OCI-LY3 (cell line): ENCODE results near the gene SAMD4A.

Experiments used
- H2AFZ ChIP-seq: fragments of 200-600, 300-600 bp; shearing (Covaris generic); 2 replicates; pipeline ENCODE4 v1.6.0; 2014; ENCODE audit warnings: antibody characterized with exemption, low read depth, low read length
- H3K27ac ChIP-seq: fragments of 200-600, 300-600 bp; sonication (generic); 2 replicates; pipeline ENCODE4 v1.5.1; 2014; ENCODE audit warnings: mild to moderate bottlenecking, low read length, moderate library complexity, mixed read lengths
- H3K27me3 ChIP-seq: fragments of 200-600, 300-600 bp; sonication (generic); 2 replicates; pipeline ENCODE4 v1.6.1; 2014; ENCODE audit warnings: low read depth, low read length, mixed read lengths
- H3K36me3 ChIP-seq: fragments of 200-600, 300-600 bp; sonication (generic); replicated peaks from 2 replicates; pipeline ENCODE3; 2014; ENCODE audit warnings: low read depth, low read length, mixed read lengths
- H3K4me1 ChIP-seq: fragments of 300-600, 200-600 bp; sonication (generic); 2 replicates; pipeline ENCODE4 v1.6.1; 2014; ENCODE audit warnings: low read length, mixed read lengths
- H3K4me2 ChIP-seq: fragments of 200-600, 300-600 bp; sonication (generic); 2 replicates; pipeline ENCODE4 v1.6.1; 2014; ENCODE audit warnings: low read length, mixed read lengths
- H3K4me3 ChIP-seq: fragments of 300-600, 200-600 bp; sonication (generic); 2 replicates; pipeline ENCODE4 v1.5.1; 2014; ENCODE audit warnings: antibody characterized with exemption, mild to moderate bottlenecking, low read length, moderate library complexity
- H3K79me2 ChIP-seq: fragments of 300-600, 200-600 bp; shearing (Covaris generic); 2 replicates; pipeline ENCODE4 v1.6.1; 2014; ENCODE audit warnings: mild to moderate bottlenecking, low read length, mixed read lengths
- H3K9ac ChIP-seq: fragments of 300-600, 200-600 bp; shearing (Covaris generic); 2 replicates; pipeline ENCODE4 v1.6.0; 2014; ENCODE audit warnings: mild to moderate bottlenecking, low read length, moderate library complexity
- H3K9me3 ChIP-seq: fragments of 200-600, 300-600 bp; shearing (Covaris generic); 2 replicates; pipeline ENCODE4 v1.6.1; 2014; ENCODE audit warnings: low read length, mixed read lengths; ENCODE audit not compliant: insufficient read depth
- H4K20me1 ChIP-seq: fragments of 200-600, 300-600 bp; sonication (generic); 2 replicates; pipeline ENCODE4 v1.6.1; 2016; ENCODE audit warnings: low read length, mixed read lengths; ENCODE audit not compliant: insufficient read depth
- CTCF ChIP-seq: fragments of 200-600, 300-600 bp; sonication (generic); IDR thresholded peaks from 2 replicates; pipeline ENCODE4 v1.5.1; 2014; ENCODE audit warnings: antibody characterized with exemption, low read length, low read depth
- EZH2phosphoT487 ChIP-seq: fragments of 200-600 bp; shearing (Covaris generic); IDR thresholded peaks from 2 replicates; pipeline ENCODE4 v1.6.1; 2018; ENCODE audit warnings: antibody characterized with exemption, mixed run types, low read depth

The SAMD4A gene

GRCh38 chr14:54789781-54790480 lies 223.0 kb downstream of the SAMD4A start:
- no peak overlapping the region for H3K4me2 ChIP-seq
- no peaks in the 10 kb centered on the region for H3K36me3 ChIP-seq
- H3K27ac ChIP-seq: no peak overlapping the region
- H3K4me3 ChIP-seq: no peak overlapping the region
- no peak overlapping the region for H3K9ac ChIP-seq
- no peaks in the 10 kb centered on the region for H3K79me2 ChIP-seq
- H3K9me3 ChIP-seq: no peaks in the 10 kb centered on the region
- TF ChIP-seq CTCF: no peak
- TF ChIP-seq EZH2phosphoT487: no peak
- H3K4me1 ChIP-seq: peaks cover 9% of the 10 kb centered on the region
- H3K27me3 ChIP-seq: peaks cover 54% of the 10 kb centered on the region
- H4K20me1 ChIP-seq: peaks cover 2% of the 10 kb centered on the region; the same call in 1 of the 2 replicates
- no peak overlapping the region for H2AFZ ChIP-seq

GRCh38 chr14:54791001-54791400 lies 224.1 kb downstream of the SAMD4A start:
- Histone ChIP-seq H3K9me3 (no peaks in the 10 kb centered on the region), H3K27me3 (peaks cover 50% of the 10 kb centered on the region), H3K4me3 (no peak overlapping the region), H4K20me1 (no peaks in the 10 kb centered on the region), H2AFZ (no peak overlapping the region), H3K9ac (no peak overlapping the region), H3K79me2 (no peaks in the 10 kb centered on the region), H3K4me2 (no peak overlapping the region), H3K36me3 (no peaks in the 10 kb centered on the region), H3K4me1 (peaks cover 9% of the 10 kb centered on the region), H3K27ac (no peak overlapping the region)
- TF ChIP-seq CTCF: no peak
- no peak for TF ChIP-seq EZH2phosphoT487

DNA sequence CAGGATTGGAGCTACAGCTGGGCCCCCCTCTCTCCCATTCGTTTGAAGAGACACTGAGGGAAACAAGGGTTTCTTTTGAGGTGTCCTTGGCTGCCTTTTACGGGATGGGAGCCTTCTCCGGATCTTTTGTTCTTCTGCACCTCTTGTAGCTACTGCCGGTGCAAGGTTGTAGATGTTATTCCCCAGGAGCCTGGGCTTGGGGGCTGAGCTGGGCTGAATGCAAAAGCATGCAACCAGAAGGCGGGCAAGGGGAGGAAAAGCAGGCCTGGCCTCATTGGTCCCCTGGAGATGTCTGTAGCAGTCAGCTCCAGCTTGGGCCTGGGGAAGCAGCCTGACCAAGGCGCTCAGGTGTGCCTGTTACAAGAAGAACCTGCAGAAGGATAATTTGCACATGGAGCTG lies 225.4 kb downstream of the SAMD4A start:
- Histone ChIP-seq H3K27me3 (peaks cover 50% of the 10 kb centered on the region), H3K27ac (no peak overlapping the region), H3K9ac (no peak overlapping the region), H3K4me1 (no peaks in the 10 kb centered on the region), H2AFZ (no peak overlapping the region), H3K36me3 (no peaks in the 10 kb centered on the region), H3K4me3 (no peak overlapping the region), H3K9me3 (no peaks in the 10 kb centered on the region), H3K4me2 (no peak overlapping the region), H3K79me2 (no peaks in the 10 kb centered on the region), H4K20me1 (no peaks in the 10 kb centered on the region)
- TF ChIP-seq EZH2phosphoT487: no peak

- TF ChIP-seq EZH2phosphoT487 (no peak), CTCF (no peak)
- Histone ChIP-seq H2AFZ (no peak overlapping the region), H3K36me3 (no peaks in the 10 kb centered on the region), H3K9me3 (no peaks in the 10 kb centered on the region), H3K4me2 (no peak overlapping the region), H3K4me1 (no peaks in the 10 kb centered on the region), H4K20me1 (no peaks in the 10 kb centered on the region), H3K27me3 (peaks cover 49% of the 10 kb centered on the region), H3K27ac (no peak overlapping the region), H3K4me3 (no peak overlapping the region), H3K9ac (no peak overlapping the region), H3K79me2 (no peaks in the 10 kb centered on the region)
Measured at GRCh38 chr14:54794159-54794558, 227.2 kb downstream of the SAMD4A start.
